NCI-H526 treated with DMSO at 0.1 percent for 48 hours (cell line): ENCODE measurements around the gene TMEM130.

Experiments
- DNase-seq: peaks from one replicate; lab custom pipeline; 2025; lab: John Stamatoyannopoulos, UW

Gene TMEM130

GRCh38 chr7:98807068-98808048 lies 62.5 kb downstream of the TMEM130 start:
- no peak for DNase-seq

- no peak for DNase-seq
Measured at GRCh38 chr7:98805956-98806838, 63.6 kb downstream of the TMEM130 start.

DNA sequence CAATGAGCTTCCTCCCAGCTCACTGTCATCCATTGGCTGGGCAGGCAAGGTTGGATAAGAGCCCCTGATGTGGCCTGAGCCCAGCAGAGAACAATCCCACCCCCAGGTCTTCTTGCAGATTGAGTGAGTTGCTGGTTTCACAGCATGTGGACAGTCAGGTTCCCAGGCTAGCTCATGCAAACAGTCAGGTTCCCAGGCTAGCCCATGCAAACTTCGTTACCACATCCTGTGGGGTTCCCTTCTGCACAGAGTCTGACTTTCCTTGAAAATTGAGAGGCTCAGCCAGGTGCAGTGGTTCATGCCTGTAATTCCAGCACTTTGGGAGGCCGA lies 67.1 kb downstream of the TMEM130 start:
- DNase-seq = no peak

DNA sequence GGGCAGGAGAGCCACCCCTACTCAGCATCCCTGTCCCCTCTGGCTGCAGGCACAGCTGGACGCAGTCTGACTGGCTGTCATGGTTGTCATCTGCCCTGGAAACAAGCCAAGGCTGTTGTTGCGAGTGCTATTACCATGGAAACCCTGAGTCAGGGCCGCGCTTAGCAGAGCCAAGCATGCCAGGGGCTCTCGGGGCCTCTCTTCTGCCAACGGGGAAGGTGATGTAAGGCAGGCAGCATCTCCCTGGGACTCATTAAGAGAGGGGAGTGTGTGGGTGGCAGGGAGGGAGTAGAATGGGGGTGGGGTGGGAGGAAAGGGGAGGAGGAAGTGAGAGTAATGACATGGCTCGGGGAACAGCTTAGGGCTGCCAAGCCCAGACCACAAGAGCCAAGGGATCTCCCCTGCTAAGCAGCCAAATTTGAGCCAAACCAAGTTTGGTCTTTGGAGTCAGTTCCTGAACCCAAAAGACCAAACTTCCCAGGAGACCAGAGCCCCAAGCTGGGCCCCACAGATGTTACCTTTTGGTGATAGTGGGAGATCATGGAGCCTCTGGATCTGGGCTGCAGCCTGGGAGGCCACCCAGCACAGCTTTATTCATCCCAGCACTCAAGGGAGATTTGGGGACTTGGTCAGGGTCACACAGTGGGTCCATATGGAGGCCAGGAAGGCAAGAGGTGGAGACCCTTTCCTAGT lies 67.6 kb downstream of the TMEM130 start:
- no peak for DNase-seq

- no peak for DNase-seq
Measured at GRCh38 chr7:98800996-98801395, 68.8 kb downstream of the TMEM130 start.

DNA sequence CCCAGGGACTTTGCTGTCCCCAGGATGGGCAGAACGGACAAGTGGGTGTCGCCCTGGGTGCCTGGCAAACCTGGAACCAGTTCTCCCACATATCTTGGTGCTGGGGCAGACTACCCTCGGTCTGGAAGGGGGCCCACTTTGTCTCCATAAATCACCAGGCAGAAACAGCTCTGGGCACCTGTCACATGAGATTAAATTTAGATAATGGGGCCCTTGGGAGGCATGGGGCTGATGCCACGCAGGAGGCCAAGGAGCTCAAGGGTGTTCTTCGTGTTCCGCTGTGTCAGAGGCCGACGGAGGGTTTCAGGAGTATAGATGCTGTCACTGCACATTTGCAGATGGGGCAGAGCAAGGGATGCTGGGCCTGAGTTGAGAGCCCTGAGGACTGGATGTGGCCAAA lies 72.7 kb downstream of the TMEM130 start:
- no peak for DNase-seq
